Left ventricle myocardium inferior (tissue), 1 donor: Measurements from ENCODE around the gene HNRNPA3. TPM values are rescaled to one million over a fixed set of nuclear protein-coding genes. Genes with fewer than 3 reads are reported as not detected.

Experiments
- DNase-seq: peaks from one replicate; pipeline ENCODE4 v3.0.0-alpha.2; 2020
- H3K27ac ChIP-seq: fragments of 200-600 bp; replicated peaks from 2 replicates; pipeline ENCODE4 v1.8.0; 2021
- H3K27me3 ChIP-seq: fragments of 200-600 bp; 2 replicates; pipeline ENCODE4 v1.8.0; 2021; ENCODE audit warnings: low read depth
- H3K36me3 ChIP-seq: fragments of 200-600 bp; 2 replicates; pipeline ENCODE4 v1.8.0; 2021
- H3K4me1 ChIP-seq: fragments of 200-600 bp; 2 replicates; pipeline ENCODE4 v1.8.0; 2021
- H3K4me3 ChIP-seq: fragments of 200-600 bp; 2 replicates; pipeline ENCODE4 v1.8.0; 2021; ENCODE audit warnings: mild to moderate bottlenecking, moderate library complexity
- H3K9me3 ChIP-seq: fragments of 200-600 bp; replicated peaks from 2 replicates; pipeline ENCODE4 v1.8.0; 2021
- CTCF ChIP-seq: fragments of 200-600 bp; IDR thresholded peaks from 2 replicates; pipeline ENCODE4 v1.8.0; 2021; ENCODE audit warnings: antibody characterized with exemption, mild to moderate bottlenecking, borderline replicate concordance
- intact Hi-C: fragments of 100-400 bp; cut with micrococcal nuclease; formaldehyde crosslinking; loops from one replicate; pipeline ENCODE4 v1.11.0; 2022
- total RNA-seq: library from RNA; stranded (reverse); fragmentation: NEBNext Ultra II Directional; extraction: Animal tissue kit (Norgen Biotek cat#: 25700); gene quantifications from one replicate; pipeline ENCODE4 v1.2.1, GENCODE V29; 2021
- donor health status: DM: no; HTN: yes; CAD: no; lungs with severe emphysema.

The HNRNPA3 gene
- total RNA-seq, 1 donor from 2014 or later: 73.2 TPM

- Histone ChIP-seq H3K4me1 (peaks cover 82% of the 10 kb centered on the region), H3K27me3 (no peaks in the 10 kb centered on the region), H3K27ac (peak overlapping the region; percentile 32), H3K36me3 (peaks cover 59% of the 10 kb centered on the region), H3K4me3 (no peak overlapping the region), H3K9me3 (no peaks in the 10 kb centered on the region)
- no peak for DNase-seq
- intact Hi-C loops: no loop called here
- no peak for TF ChIP-seq CTCF
Observed at GRCh38 chr2:177232098-177232704, 19.6 kb downstream of the HNRNPA3 start.

- Histone ChIP-seq H3K9me3 (no peaks in the 10 kb centered on the region), H3K27me3 (no peaks in the 10 kb centered on the region), H3K4me1 (peaks cover 88% of the 10 kb centered on the region), H3K36me3 (peaks cover 56% of the 10 kb centered on the region), H3K4me3 (no peak overlapping the region), H3K27ac (peak overlapping the region; percentile 87)
- no peak for TF ChIP-seq CTCF
- intact Hi-C loops: no loop called here
- no peak for DNase-seq
Observed at GRCh38 chr2:177234267-177234666, 21.7 kb downstream of the HNRNPA3 start.

GRCh38 chr2:177235855-177236437 lies 23.4 kb downstream of the HNRNPA3 start:
- Histone ChIP-seq H3K27ac (peak overlapping the region; percentile 87), H3K9me3 (no peaks in the 10 kb centered on the region), H3K27me3 (no peaks in the 10 kb centered on the region), H3K4me3 (no peak overlapping the region), H3K36me3 (peaks cover 39% of the 10 kb centered on the region), H3K4me1 (peaks cover 99% of the 10 kb centered on the region)
- intact Hi-C loops: no loop called here
- DNase-seq: no peak
- peak; percentile 16 for TF ChIP-seq CTCF

- intact Hi-C loops: no loop called here
- no peak for DNase-seq
- Histone ChIP-seq H3K9me3 (no peaks in the 10 kb centered on the region), H3K27ac (peak overlapping the region; percentile 87), H3K36me3 (peaks cover 20% of the 10 kb centered on the region), H3K4me1 (peaks cover 100% of the 10 kb centered on the region), H3K4me3 (no peak overlapping the region), H3K27me3 (no peaks in the 10 kb centered on the region)
- TF ChIP-seq CTCF: no peak
Observed at GRCh38 chr2:177237932-177238331, 25.3 kb downstream of the HNRNPA3 start.

GRCh38 chr2:177239053-177239452 lies 26.5 kb downstream of the HNRNPA3 start:
- TF ChIP-seq CTCF: no peak
- no peaks in the 10 kb centered on the region for H3K27me3 ChIP-seq
- peaks cover 8% of the 10 kb centered on the region for H3K36me3 ChIP-seq
- no peaks in the 10 kb centered on the region for H3K9me3 ChIP-seq
- intact Hi-C loops: no loop called here
- H3K27ac ChIP-seq: peak overlapping the region; percentile 87
- H3K4me1 ChIP-seq: peaks cover 100% of the 10 kb centered on the region
- H3K4me3 ChIP-seq: peak overlapping the region; percentile 40
- DNase-seq: no peak
